Mucosa of gallbladder (tissue), 1 donor: Measurements from ENCODE around the gene PRKD1. TPM values are rescaled to one million over a fixed set of nuclear protein-coding genes. Genes with fewer than 3 reads are reported as not detected.
"Not testable (repeated sequence)": the region's sequence is repeated elsewhere in the genome, so short reads cannot be mapped to it uniquely, and the experiment has no call there.

Experiments used
- DNase-seq: peaks from one replicate; pipeline ENCODE4 v3.0.0-alpha.2; 2020; ENCODE audit warnings: low spot score
- total RNA-seq: library from RNA; stranded (reverse); gene quantifications from one replicate; pipeline ENCODE4 v1.2.1, GENCODE V29; 2021
- donor health status: DM: no; HTN: no; CAD: no.

PRKD1 gene
- total RNA-seq, 1 donor from 2014 or later, result 20.3 TPM

DNA sequence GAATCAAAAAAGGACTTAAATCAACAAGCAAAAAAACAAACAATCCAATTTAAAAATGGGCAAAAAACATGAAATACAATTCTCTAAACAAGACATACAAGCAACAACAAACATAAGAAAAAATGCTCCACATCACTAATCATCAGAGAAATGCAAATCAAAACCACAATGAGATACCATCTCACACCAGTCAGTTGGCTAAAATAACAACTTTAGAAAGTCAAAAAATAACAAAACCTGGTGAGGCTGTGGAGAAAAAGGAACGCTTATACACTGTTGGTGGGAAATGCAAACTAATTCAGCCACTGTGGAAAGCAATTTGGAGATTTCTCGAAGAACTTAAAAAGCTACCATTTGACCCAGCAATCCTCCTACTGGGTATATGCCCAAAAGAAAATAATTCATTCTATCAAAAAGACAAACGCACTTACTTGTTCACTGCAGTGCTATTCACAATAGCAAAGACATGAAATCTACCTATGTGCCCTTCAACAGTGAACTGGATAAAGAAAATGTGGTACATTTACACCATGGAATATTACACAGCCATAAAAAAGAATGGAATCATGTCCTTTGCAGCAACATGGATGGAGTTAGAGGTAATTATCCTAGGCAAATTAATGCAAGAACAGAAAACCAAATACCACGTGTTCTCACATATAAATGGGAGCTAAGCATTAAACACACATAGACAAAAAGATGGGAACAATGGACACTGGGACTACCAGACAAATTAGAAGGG lies 26.9 kb downstream of the PRKD1 start:
- no peak for DNase-seq

DNA sequence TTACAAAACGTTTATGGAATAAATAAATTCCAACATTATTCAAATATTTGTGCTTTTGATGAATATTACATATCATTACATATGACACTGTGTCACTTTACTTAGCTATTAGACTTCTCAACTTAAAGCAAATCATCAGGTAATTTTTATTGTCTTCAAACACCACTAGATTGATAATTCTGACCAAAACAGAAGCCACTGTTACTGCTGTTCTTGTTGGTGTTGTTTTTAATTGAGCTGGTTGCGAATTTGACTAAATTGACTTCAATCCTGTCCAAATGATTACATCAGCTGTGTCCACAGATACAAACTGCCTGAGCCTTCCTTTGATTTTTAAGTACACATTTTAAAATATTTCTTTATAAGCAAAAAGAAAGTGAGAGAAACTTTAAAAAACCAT lies 29.2 kb downstream of the PRKD1 start:
- no peak for DNase-seq

DNA sequence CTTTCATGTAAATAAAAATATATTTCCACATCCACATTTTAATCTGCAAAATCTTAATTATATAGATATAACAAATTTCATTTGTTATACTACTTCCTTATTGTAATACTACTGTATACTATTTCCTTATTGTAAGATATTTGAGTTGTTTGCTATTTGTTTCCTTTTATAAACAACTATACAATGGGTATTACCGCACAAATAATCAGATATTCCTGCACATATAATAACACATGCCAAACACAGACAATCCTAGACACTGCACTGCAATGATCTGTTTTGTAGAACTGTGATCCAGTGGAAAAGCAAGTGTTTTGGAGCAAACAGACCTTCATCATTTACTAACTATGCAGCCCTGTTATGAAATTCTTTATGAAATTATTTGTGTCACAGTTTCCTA lies 30.5 kb downstream of the PRKD1 start:
- no peak for DNase-seq

DNA sequence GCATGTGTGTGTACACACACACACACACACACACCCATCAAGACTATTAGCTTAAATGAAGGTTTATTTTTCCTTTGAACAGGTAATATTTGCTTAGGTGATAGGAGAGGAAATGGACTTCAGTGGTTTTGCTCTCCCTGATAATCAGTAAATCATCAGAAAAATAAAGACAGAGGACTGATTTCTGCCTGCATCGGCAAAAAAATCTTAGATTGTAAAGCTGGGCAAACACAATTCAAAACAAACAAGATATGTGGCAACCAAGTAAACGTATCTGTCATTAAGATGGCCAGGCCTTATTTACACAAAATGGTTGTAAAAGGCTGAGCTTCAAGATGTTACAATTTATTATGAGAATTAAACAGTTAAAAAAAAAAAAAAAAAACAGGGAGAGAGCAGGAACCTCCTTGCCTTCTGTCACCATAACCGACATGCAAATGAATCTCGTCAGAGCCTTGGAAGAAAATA lies 31.3 kb downstream of the PRKD1 start:
- no peak for DNase-seq

DNA sequence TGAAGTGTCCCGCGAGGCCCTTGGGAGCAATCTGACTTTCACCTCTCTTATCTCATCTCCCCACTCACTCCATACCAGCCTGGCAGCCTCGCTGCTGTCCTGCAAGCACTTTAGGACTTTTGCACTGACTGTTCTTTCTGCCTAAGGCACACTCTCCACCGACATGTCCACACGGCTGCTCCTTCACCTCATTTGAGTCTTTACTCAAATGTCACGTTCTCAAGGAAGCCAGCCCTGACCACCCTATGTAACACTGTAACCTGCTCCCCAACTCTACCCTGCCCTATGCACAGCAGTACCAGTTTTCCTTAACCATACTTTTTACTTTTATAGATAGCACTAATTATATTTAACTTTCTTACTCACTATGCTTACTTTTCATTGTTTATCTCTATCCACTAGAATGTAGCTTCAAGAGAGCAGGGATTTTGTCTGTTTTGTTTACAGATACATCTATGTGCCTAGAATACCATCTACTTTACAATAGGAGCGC lies 32.0 kb downstream of the PRKD1 start:
- DNase-seq, result no peak

DNA sequence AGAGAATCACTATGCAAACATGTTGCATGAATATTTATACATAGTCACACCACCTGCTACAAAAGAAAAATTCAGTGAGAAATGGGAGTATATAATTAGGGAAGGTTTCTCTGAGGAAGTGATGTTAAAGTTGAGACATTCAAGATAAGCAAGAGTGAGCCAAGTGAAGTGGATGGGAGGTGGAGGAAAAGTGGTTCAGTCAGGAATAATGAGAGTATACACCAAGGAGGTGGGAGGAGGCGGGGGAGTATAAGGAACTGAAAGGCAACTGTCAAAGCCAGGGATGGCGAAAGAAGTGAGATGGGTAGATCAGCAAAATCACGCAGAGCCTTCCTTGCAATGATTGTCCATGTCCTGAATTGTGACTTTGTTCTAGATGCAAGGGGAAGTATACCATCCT lies 33.7 kb downstream of the PRKD1 start:
- DNase-seq, result no peak

DNA sequence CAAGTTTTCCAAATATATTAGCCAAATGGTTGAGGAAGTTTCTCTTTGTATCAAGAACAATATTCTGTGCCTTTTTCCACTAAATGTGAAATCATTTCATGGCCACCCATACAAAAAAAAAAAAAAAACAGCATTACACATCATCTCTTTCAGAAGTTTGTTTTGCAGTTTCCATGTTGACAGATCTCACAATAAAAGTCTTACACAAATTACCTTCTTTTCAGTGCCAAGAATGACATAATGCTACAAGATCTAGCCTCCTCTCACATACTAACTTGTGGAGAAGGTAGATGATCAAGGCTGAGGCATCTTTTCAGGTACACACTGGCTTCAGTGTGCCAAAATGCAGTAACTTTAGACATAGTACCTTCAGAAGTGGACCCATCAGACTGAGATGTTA lies 35.3 kb downstream of the PRKD1 start:
- no peak for DNase-seq

DNA sequence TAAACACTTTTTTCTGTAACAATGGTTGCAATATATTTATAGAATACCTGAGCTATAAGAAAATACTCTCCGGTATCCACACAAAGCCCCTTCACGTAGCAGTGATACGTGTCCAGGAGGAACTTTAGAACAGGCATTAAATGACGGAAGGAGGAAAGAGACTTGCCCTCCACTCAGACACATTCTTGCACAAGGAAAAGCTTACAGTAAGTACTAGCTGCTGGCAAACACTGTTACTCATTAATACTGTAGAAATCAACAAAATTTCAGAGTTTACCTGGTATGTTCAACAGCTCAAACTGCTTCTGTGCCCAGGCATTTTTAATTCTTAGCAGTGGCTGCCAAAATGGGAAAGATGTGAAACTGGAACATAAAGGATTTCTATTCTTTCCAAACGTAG lies 41.7 kb downstream of the PRKD1 start:
- DNase-seq, result no peak

DNA sequence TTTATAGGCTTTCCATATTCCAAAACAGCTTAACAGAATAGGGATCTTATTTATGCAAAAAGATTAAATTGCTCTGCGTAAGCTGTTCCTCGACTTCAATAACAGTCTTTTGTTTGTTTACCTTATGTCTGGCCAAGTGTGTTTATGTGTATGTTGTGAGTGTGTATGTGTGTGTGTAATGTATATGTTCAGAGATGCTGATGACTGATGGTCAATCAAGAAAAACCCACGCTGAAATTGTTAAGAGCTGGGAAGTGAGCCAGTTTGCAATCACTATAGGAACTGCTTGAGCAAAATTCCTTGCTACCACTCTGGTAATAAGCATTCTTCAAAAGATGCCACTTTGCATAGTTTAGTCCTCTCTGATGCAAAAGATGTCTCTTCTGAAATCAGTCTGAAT lies 59.6 kb downstream of the PRKD1 start:
- DNase-seq, result no peak

DNA sequence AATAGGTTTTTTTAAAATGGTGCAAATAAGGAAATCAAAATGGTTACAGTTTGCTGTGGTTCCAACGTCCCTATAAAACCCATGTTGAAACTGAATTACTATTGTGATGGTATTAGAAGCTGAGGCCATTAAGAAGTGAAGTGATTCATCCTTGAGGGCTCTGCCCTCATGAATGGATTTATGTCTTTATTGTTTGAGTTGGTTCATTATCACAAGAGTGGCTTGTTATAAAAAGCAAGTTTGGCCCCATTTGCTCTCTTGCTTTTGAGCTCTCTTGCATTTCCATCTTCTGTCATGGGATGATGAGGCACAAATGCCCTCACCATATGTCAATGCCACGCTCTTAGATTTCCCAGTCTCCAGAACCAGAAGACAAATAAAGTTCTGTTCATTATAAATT lies 62.3 kb downstream of the PRKD1 start:
- no peak for DNase-seq

DNA sequence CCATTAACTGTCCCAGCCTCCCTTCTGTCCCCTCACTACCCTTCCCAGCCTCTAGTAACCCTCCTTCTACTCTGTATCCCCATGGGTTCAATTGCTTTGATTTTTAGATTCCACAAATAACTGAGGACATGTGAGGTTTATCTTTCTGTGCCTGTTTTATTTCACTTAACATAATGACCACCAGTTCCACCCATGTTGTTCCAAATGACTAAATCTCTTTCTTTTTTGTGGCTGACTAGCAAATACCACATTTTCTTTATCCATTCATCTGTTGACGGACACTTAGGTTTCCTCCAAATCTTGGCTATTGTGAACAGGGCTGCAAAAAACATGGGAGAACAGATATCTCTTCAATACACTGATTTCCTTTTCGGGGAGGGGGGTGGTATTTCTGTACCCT lies 65.7 kb downstream of the PRKD1 start:
- DNase-seq, result no peak

DNA sequence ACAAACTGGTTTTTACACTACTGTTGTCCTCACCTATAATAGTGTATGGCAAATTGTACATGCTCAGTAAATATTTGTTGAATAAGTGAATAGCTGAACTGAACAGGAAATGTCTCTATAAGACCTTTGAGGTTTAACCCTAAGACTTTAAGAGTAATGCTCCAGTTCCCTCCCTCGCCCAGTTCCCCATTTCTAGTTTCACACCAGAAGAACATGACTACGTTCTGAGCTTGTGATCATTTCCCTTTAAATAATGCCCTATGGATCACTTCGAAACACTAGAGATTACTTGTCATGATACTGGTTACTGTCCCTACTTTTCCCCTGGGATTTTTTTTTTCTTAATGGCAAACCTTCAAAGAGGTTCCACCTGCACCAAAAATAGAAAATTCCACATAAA lies 69.3 kb downstream of the PRKD1 start:
- DNase-seq, result no peak

DNA sequence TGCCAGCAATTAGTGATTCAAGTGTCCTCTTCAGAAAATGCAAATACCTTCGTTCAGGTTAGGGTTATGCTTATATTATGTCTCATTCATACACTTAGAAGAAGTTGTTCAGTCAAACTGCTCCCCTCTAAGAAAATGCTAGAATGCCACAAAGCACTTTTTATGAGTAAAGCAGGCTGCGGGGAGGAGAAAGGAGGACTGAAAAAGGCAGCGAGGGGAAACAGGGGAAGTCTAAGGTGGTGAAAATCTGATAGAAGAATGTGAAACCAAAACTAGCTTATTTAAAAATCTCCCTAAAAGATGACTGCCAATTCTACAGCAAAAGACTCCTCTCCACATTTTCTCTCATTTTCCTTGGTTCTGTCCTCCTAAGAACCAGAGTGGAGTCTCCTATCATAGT lies 70.1 kb downstream of the PRKD1 start:
- DNase-seq, result no peak

DNA sequence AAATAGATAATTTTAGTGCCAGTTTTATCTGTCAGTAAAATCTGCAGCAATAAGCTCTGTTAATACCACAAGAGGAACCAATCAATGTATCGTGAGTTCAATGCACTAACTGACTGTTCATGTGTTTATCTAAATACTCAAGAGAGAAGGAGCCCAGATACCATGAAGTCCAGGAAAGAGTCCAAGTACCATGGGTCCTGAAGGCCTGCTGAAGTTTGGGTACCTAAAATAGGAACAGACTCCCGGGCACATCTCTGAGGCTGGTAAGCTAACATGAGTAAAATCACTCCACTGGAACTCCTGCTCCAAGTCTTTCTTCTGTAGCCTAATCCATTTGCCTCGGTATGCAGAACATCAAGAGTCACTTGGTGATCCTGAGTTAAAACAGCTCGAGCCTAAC lies 71.1 kb downstream of the PRKD1 start:
- no peak for DNase-seq

DNA sequence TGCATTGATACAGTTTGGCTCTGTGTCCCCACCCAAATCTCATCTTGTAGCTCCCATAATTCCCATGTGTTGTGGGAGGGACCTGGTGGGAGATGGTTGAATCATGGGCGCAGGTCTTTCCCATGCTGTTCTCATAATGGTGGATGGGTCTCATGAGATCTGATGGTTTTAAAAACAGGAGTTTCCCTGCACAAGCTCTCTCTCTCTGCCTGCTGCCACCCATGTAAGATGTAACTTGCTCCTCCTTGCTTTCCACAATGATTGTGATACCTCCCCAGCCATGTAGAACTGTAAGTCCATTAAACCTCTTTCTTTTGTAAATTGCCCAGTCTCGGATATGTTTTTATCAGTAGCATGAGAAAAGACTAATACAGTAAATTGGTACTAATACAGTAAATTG lies 74.0 kb downstream of the PRKD1 start:
- not testable (repeated sequence) for DNase-seq

DNA sequence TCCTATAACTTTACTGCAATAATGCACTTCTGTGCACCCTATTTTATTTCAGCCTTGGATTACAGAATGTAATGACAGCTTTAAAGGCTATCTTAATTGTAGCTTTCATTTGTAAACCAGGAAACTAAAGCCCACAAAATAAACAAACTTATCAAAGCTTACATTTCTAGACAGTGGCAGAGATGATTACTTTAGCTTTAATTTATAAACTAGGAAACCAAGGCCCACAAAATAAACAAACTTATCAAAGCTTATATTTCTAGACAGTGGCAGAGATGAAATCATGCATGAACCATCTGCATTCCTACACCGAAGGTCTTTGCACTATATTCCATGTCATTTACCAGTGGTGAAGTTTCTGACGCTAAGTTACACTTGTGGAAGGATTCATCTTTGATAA lies 74.4 kb downstream of the PRKD1 start:
- DNase-seq, result no peak

DNA sequence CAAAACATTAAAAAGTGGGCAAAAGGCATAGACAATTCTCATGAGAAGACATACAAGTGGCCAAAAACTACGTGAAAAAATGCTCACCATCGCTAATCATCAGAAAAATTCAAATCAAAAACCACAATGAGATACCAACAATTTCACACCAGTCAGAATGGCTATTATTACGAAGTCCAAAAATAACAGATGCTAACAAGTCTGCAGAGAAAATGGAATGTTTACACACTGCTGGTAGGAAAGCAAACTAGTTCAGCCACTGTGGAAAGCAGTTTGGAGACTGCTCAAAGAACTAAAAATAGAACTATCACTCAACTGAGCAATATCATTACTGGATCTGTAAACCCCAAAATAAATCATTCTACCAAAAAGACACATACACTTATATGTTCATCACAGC lies 76.2 kb downstream of the PRKD1 start:
- no peak for DNase-seq

DNA sequence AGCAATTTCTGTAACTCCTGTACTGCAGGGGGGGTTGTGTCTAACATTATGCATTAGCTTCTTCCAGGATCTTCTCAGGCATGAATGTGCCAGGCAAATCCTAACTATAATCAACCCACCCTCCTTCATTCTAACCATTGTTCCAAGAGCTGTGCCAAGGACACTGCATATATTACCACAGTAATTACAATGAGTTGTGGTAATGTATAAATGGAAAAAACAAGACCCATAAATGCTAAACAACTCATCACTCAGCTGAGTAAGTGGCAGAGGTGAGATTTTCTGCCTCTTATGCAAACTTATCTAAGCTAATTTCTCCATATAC lies 80.6 kb downstream of the PRKD1 start:
- no peak for DNase-seq

DNA sequence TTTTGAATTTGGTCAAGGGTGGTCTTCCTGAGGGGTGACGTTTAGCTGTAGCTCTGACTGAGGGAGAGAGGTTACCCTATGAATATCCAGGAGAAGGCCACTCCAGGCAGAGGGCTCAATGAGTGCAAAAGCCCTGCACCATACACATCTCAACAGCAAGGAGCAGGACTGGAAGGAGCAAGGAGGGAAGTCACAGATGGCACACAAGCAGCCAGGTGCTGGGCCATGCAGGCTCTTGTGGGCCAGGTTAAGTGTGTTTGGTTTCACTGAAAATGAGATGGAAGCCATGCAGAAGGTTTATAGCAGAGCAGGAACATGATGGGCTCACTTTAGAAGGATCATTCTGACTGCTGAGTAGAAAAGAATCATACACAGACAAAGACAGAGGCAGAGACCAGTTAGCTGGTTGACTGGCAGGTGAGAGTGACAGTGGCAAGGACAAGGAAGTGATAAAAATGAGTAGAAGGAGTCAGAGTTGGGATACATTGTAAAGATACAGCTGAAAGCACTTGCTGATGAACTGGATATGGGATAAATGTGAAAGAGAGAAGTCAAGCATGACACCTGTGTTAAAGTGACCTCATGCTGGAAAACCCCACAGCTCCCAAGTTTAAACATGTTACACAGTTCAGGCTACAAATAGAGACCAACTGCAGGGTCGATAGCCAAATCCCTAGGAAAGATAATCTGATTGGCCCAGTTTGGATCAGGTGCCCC lies 81.2 kb downstream of the PRKD1 start:
- DNase-seq, result no peak

DNA sequence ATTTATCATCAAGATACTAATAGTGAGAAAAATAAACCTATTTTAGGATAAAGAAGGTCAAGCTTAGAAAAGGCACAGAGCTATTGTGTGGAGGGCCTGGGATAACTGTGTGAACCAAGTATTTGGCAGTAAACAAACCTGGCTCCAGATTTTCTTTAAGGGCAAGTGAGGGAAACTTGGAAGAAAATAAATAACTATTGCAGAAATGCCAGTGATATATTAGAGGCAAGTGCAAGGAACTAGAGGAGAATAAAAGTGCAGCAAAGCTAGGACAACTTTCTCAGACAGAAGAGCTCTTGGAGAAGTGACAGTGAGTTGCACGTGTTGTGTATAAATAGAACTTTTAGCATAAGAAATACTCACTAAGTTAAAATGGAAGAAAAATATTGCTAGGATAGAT lies 83.7 kb downstream of the PRKD1 start:
- no peak for DNase-seq

DNA sequence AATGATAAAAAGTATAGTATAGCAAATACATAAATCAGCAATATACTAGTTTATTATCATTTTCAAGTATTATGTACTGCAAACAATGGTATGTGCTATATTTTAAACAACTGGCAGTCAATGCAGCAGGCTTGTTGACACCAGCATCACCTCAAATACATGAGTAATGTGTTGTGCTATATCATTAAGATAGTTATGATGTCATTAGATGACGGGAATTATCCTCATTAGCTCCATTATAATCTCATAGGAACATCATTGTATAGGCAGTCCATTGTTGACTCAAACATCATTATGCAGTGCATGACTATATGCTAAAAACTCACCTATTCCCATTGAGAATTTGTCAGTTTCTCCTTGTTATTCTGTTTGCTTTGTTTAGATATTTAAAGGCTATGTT lies 85.4 kb downstream of the PRKD1 start:
- DNase-seq, result no peak

DNA sequence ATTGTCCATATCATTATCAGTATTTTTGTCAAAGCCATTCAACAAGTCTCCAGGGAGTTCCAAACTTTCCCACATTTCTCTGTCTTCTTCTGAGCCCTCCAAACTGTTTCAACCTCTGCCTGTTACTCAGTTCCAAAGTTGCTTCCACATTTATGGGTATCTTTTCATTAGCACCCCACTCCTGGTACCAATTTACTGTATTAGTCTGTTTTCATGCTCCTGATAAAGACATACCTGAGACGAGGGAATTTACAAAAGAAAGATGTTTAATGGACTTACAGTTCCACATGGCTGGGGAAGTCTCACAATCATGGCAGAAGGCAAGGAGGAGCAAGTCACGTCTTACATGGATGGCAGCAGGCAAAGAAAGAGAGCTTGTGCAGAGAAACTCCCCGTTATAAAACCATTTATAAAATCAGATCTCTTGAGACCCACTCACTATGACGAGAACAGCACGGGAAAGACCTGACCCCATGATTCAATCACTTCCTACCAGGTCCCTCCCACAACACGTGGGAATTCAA lies 87.2 kb downstream of the PRKD1 start:
- DNase-seq, result not testable (repeated sequence)

DNA sequence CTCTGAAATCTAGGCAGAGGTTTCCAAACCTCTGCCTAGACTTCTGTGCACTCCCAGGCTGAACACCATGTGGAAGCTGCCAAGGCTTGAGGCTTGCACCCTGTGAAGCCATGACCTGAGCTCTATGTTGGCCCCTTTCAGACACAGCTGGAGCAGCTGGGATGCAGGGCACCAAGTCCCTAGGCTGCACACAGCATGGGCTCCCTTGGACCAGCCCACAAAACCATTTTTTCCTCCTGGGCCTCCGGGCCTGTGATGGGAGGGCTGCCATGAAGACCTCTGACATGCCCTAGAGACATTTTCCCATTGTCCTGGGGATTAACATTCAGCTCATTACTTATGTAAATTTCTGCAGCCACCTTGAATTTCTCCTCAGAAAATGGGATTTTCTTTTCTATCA lies 88.0 kb downstream of the PRKD1 start:
- not testable (repeated sequence) for DNase-seq
